ENCODE measurements around the gene UBE2J2.

UBE2J2 gene

GRCh38 chr1:1295154-1295923 lies 21.7 kb upstream of the UBE2J2 start:
- DNase-seq: no peak

GRCh38 chr1:1294250-1294890 lies 20.7 kb upstream of the UBE2J2 start:
- DNase-seq: no peak

- DNase-seq: no peak
Measured at GRCh38 chr1:1293263-1294249, 19.9 kb upstream of the UBE2J2 start.

- DNase-seq: no peak
Measured at GRCh38 chr1:1292851-1293250, 19.2 kb upstream of the UBE2J2 start.

GRCh38 chr1:1292442-1292779 lies 18.8 kb upstream of the UBE2J2 start:
- DNase-seq: no peak

- peak; percentile 87 for DNase-seq
Measured at GRCh38 chr1:1291548-1292441, 18.1 kb upstream of the UBE2J2 start.

GRCh38 chr1:1291023-1291528 lies 17.4 kb upstream of the UBE2J2 start:
- DNase-seq: peak; percentile 45

GRCh38 chr1:1290238-1290731 lies 16.6 kb upstream of the UBE2J2 start:
- peak; percentile 80 for DNase-seq

GRCh38 chr1:1287288-1288110 lies 13.8 kb upstream of the UBE2J2 start:
- no peak for DNase-seq

GRCh38 chr1:1286313-1287261 lies 12.9 kb upstream of the UBE2J2 start:
- no peak for DNase-seq

- DNase-seq: no peak
Measured at GRCh38 chr1:1285611-1286311, 12.1 kb upstream of the UBE2J2 start.

- no peak for DNase-seq
Measured at GRCh38 chr1:1285102-1285571, 11.5 kb upstream of the UBE2J2 start.

- no peak for DNase-seq
Measured at GRCh38 chr1:1284221-1285101, 10.8 kb upstream of the UBE2J2 start.

GRCh38 chr1:1283821-1284220 lies 10.2 kb upstream of the UBE2J2 start:
- peak; percentile 58 for DNase-seq

GRCh38 chr1:1282998-1283397 lies 9.3 kb upstream of the UBE2J2 start:
- no peak for DNase-seq

- DNase-seq: no peak
Measured at GRCh38 chr1:1281533-1282321, 8.1 kb upstream of the UBE2J2 start.
